Tibial nerve (tissue), 4 donors: ENCODE measurements around the gene RIPOR3. TPM values are rescaled to one million over a fixed set of nuclear protein-coding genes. Genes with fewer than 3 reads are reported as not detected.
"Not testable (repeated sequence)": the region's sequence is repeated elsewhere in the genome, so short reads cannot be mapped to it uniquely, and the experiment has no call there.

Experiments used
- DNase-seq, 2 donors: peaks; one replicate each; pipeline ENCODE4 v3.0.0-alpha.2; 2019; ENCODE audit warnings: low spot score in 2 of 2
- H3K27ac ChIP-seq, 4 donors: fragments of 200-600 bp; sonication (generic) in 3 of 4; one replicate each; pipeline ENCODE4 v1.5.1; 2017 to 2019; ENCODE audit warnings: mild to moderate bottlenecking in 1 of 4
- H3K27me3 ChIP-seq, 2 donors: fragments of 200-600 bp; sonication (generic) in 1 of 2; one replicate each; pipeline versions ENCODE4 v1.5.1 to v1.6.0; 2017 to 2019
- H3K36me3 ChIP-seq, 3 donors: fragments of 200-600 bp; sonication (generic); one replicate each; pipeline ENCODE4 v1.5.1; 2018 to 2019
- H3K4me1 ChIP-seq, 4 donors: fragments of 200-600 bp; sonication (generic) in 3 of 4; one replicate each; pipeline ENCODE4 v1.5.1; 2017 to 2019
- H3K4me3 ChIP-seq, 4 donors: fragments of 200-600 bp; sonication (generic) in 3 of 4; one replicate each; pipeline ENCODE4 v1.5.1; 2017 to 2019; ENCODE audit warnings: mild to moderate bottlenecking in 1 of 4, moderate library complexity in 1 of 4
- H3K9me3 ChIP-seq, 4 donors: fragments of 200-600 bp; sonication (generic) in 3 of 4; one replicate each; pipeline ENCODE4 v1.5.1; 2017 to 2019
- CTCF ChIP-seq, 5 experiments: fragments of 200-600 bp in 3 of 5; fragments of 450-650 bp in 2 of 5; sonication (generic) in 3 of 5; IDR thresholded peaks; one replicate each; pipeline ENCODE4 v1.5.1; 2016 to 2019; ENCODE audit warnings: antibody characterized with exemption in 5 of 5, mild to moderate bottlenecking in 3 of 5, moderate library complexity in 2 of 5
- EP300 ChIP-seq, 2 donors: sonication (generic); formaldehyde crosslinking; IDR thresholded peaks; one replicate each; pipeline ENCODE4 v1.6.1; 2017; ENCODE audit warnings: antibody characterized with exemption in 2 of 2, mild to moderate bottlenecking in 1 of 2
- POLR2A ChIP-seq, 2 donors: fragments of 450-650 bp; IDR thresholded peaks; one replicate each; pipeline ENCODE4 v1.6.1; 2017; ENCODE audit warnings: antibody characterized with exemption in 2 of 2, mild to moderate bottlenecking in 2 of 2, moderate library complexity in 2 of 2
- WGBS, 2 donors: methylation state at CpG; one replicate each; pipeline ENCODE4 v1.1.5; 2018; 5-methylcytosine and 5-hydroxymethylcytosine counted together
- total RNA-seq, 4 donors: library from RNA; depleted of rRNA; stranded (reverse); fragments of >200 nt; gene quantifications; one replicate each; pipeline ENCODE4 v1.1.0, GENCODE V29; 2016

The RIPOR3 gene
- total RNA-seq, 4 donors from 2014 or later: 24.5 to 73.0 (median 35.5) TPM

- H3K4me3 ChIP-seq: no peak overlapping the region
- peaks cover 0 to 15% (median 3%) of the 10 kb centered on the region in 4 donors for H3K9me3 ChIP-seq
- H3K36me3 ChIP-seq: peaks cover 0 to 9% (median 0%) of the 10 kb centered on the region in 3 donors
- TF ChIP-seq CTCF (IDR thresholded peaks at IDR 0.05): no peak
- no peak for TF ChIP-seq POLR2A (IDR thresholded peaks at IDR 0.05)
- no peak for TF ChIP-seq EP300 (IDR thresholded peaks at IDR 0.05)
- DNase-seq: no peak
- no peaks in the 10 kb centered on the region for H3K27me3 ChIP-seq
- WGBS, 2 donors: 87 to 91% methylated on average over 14 to 17 of the region's 18 CpGs
- no peak overlapping the region for H3K27ac ChIP-seq
- peaks cover 0 to 11% (median 0%) of the 10 kb centered on the region in 4 donors for H3K4me1 ChIP-seq
Observed at GRCh38 chr20:50624351-50625016, 66.9 kb downstream of the RIPOR3 start.

- Histone ChIP-seq H3K4me3 (no peak overlapping the region), H3K27me3 (no peaks in the 10 kb centered on the region), H3K4me1 (peaks cover 0 to 9% (median 0%) of the 10 kb centered on the region in 4 donors), H3K9me3 (peaks cover 0 to 15% (median 3%) of the 10 kb centered on the region in 4 donors), H3K27ac (no peak overlapping the region), H3K36me3 (peaks cover 0 to 9% (median 0%) of the 10 kb centered on the region in 3 donors)
- DNase-seq: no peak
- no peak for TF ChIP-seq CTCF (IDR thresholded peaks at IDR 0.05)
- whole genome bisulfite sequencing, 2 donors: 56 to 82% methylated on average over 4 of the region's 4 CpGs
Observed at GRCh38 chr20:50621068-50621665, 70.2 kb downstream of the RIPOR3 start.

GRCh38 chr20:50620459-50620858 is 70.9 kb downstream of the RIPOR3 start:
- not testable (repeated sequence) for H3K4me1 ChIP-seq, H3K27ac ChIP-seq, DNase-seq, H3K27me3 ChIP-seq, H3K4me3 ChIP-seq, H3K36me3 ChIP-seq
- H3K9me3 ChIP-seq: peaks cover 0 to 15% (median 3%) of the 10 kb centered on the region in 4 donors
- WGBS, 2 donors: 96 to 99% methylated on average over 9 of the region's 9 CpGs

GRCh38 chr20:50618537-50618936 is 72.8 kb downstream of the RIPOR3 start:
- TF ChIP-seq CTCF (IDR thresholded peaks at IDR 0.05) (no peak), EP300 (IDR thresholded peaks at IDR 0.05) (no peak), POLR2A (IDR thresholded peaks at IDR 0.05) (no peak)
- H3K27ac ChIP-seq: no peak overlapping the region
- 93 to 100% methylated on average over 1 of the region's 1 CpG for whole genome bisulfite sequencing, 2 donors
- H3K36me3 ChIP-seq: peaks cover 0 to 9% (median 0%) of the 10 kb centered on the region in 3 donors
- peaks cover 0 to 15% (median 3%) of the 10 kb centered on the region in 4 donors for H3K9me3 ChIP-seq
- DNase-seq: no peak
- no peak overlapping the region for H3K4me3 ChIP-seq
- H3K27me3 ChIP-seq: no peaks in the 10 kb centered on the region
- H3K4me1 ChIP-seq: no peaks in the 10 kb centered on the region

- H3K27ac ChIP-seq: no peak overlapping the region
- WGBS, 2 donors: 84 to 87% methylated on average over 5 of the region's 5 CpGs
- H3K9me3 ChIP-seq: peaks cover 0 to 15% (median 3%) of the 10 kb centered on the region in 4 donors
- H3K4me1 ChIP-seq: no peaks in the 10 kb centered on the region
- H3K4me3 ChIP-seq: no peak overlapping the region
- no peaks in the 10 kb centered on the region for H3K27me3 ChIP-seq
- H3K36me3 ChIP-seq: peaks cover 0 to 9% (median 0%) of the 10 kb centered on the region in 3 donors
- no peak for DNase-seq
- TF ChIP-seq EP300 (IDR thresholded peaks at IDR 0.05) (no peak), CTCF (IDR thresholded peaks at IDR 0.05) (no peak), POLR2A (IDR thresholded peaks at IDR 0.05) (no peak)
Observed at GRCh38 chr20:50617022-50617421, 74.3 kb downstream of the RIPOR3 start.
